HCT116 (cell line): ENCODE data around the gene AURKAIP1. TPM values are rescaled to one million over a fixed set of nuclear protein-coding genes. Genes with fewer than 3 reads are reported as not detected.

Experiments
- ATAC-seq: fragments of 200-7000 bp; cut with Tn5 transposase; 2 replicates; pipeline ENCODE4 v1.9.1; 2020; ENCODE audit warnings: mild to moderate bottlenecking, moderate library complexity
- BruUV-seq: library from RNA; stranded (reverse); fragments of 400-500 nt; replicated peaks from 2 replicates; lab custom pipeline; 2021; lab: Mats Ljungman, UMichigan
- CTCF ChIA-PET: fragments of 300-600 bp; sonication (Branson Sonifier 250); formaldehyde crosslinking; loops from one replicate; lab custom pipeline; 2021; ENCODE audit warnings: antibody characterized with exemption; lab: Charles Lee
- POLR2A ChIA-PET: fragments of 300-600, 350-600 bp; sonication (Branson Sonifier 250); formaldehyde crosslinking; loops from one replicate; lab custom pipeline; 2021; ENCODE audit warnings: antibody characterized with exemption; lab: Charles Lee
- RAD21 ChIA-PET, 2 experiments: fragments of 300-600 bp; sonication (Branson Sonifier 250); formaldehyde crosslinking; loops; one replicate each; lab custom pipeline; 2023; ENCODE audit warnings: low total read pairs in 2 of 2; ENCODE audit not compliant: uncharacterized antibody in 2 of 2, unreplicated experiment in 2 of 2, low non-redundant PET in 1 of 2; lab: Charles Lee
- DNase-seq: peaks from one replicate; pipeline ENCODE4 v3.0.0-alpha.2; 2010; ENCODE audit warnings: low read depth, low spot score
- H2AFZ ChIP-seq: fragments of 200-600 bp; shearing (Covaris generic), sonication (generic); 2 replicates; pipeline ENCODE4 v1.6.1; 2017; ENCODE audit warnings: low read depth, mixed run types, mixed read lengths, antibody characterized with exemption, low read length; ENCODE audit not compliant: poor library complexity, severe bottlenecking
- H3K27ac ChIP-seq: 2 replicates; pipeline ENCODE4 v1.5.1; 2012; ENCODE audit warnings: low read depth, low read length
- H3K27me3 ChIP-seq: fragments of 200-600 bp; sonication (generic); 2 replicates; pipeline ENCODE4 v1.6.1; 2016; ENCODE audit warnings: mixed run types, low read length, mixed read lengths; ENCODE audit not compliant: insufficient read depth
- H3K36me3 ChIP-seq, 2 experiments: fragments of 200-500 bp in 1 of 2; fragments of 200-600 bp in 1 of 2; sonication (Bioruptor generic) in 1 of 2; sonication (generic) in 1 of 2; 2 replicates each; pipeline versions ENCODE4 v1.5.1 to v1.6.1; 2014 to 2016; ENCODE audit warnings: low read length in 2 of 2, inconsistent platforms in 1 of 2, mixed read lengths in 1 of 2, mixed run types in 1 of 2; ENCODE audit not compliant: insufficient read depth in 2 of 2, control insufficient read depth in 1 of 2
- H3K4me1 ChIP-seq, 2 experiments: fragments of 200-600 bp in 1 of 2; sonication (generic) in 1 of 2; 2 replicates each; pipeline versions ENCODE4 v1.5.1 to v1.6.1; 2012 to 2017; ENCODE audit warnings: low read length in 2 of 2, inconsistent platforms in 1 of 2, mild to moderate bottlenecking in 1 of 2, mixed read lengths in 1 of 2, mixed run types in 1 of 2, moderate library complexity in 1 of 2; ENCODE audit not compliant: insufficient read depth in 2 of 2, control insufficient read depth in 1 of 2
- H3K4me2 ChIP-seq: fragments of 200-600 bp; sonication (generic); 2 replicates; pipeline ENCODE4 v1.6.1; 2017; ENCODE audit warnings: mixed run types, low read length, mixed read lengths
- H3K4me3 ChIP-seq, 2 experiments: fragments of 200-600 bp in 1 of 2; sonication (generic) in 1 of 2; replicated peaks in 1 of 2; 2 replicates each; pipeline ENCODE4 v1.5.1; 2011 to 2016; ENCODE audit warnings: low read length in 2 of 2, control low read depth in 1 of 2, low read depth in 1 of 2, mild to moderate bottlenecking in 1 of 2, mixed read lengths in 1 of 2, mixed run types in 1 of 2
- H3K79me2 ChIP-seq: fragments of 200-600 bp; sonication (generic); 2 replicates; pipeline ENCODE4 v1.6.1; 2017; ENCODE audit warnings: mild to moderate bottlenecking, mixed run types, low read length, moderate library complexity, mixed read lengths; ENCODE audit not compliant: insufficient read depth
- H3K9ac ChIP-seq: fragments of 200-600 bp; sonication (generic); 2 replicates; pipeline ENCODE4 v1.6.1; 2016; ENCODE audit warnings: low read length, mixed read lengths
- H3K9me2 ChIP-seq: fragments of 200-600 bp; sonication (generic), shearing (Covaris generic); 2 replicates; pipeline ENCODE4 v1.6.1; 2017; ENCODE audit warnings: mixed run types, mild to moderate bottlenecking, moderate library complexity; ENCODE audit not compliant: insufficient read depth
- H3K9me3 ChIP-seq, 2 experiments: fragments of 200-500 bp in 1 of 2; fragments of 200-600 bp in 1 of 2; sonication (Bioruptor generic) in 1 of 2; sonication (generic) in 1 of 2; 2 replicates each; pipeline ENCODE4 v1.6.1; 2014 to 2017; ENCODE audit warnings: low read length in 2 of 2, mixed read lengths in 2 of 2, inconsistent platforms in 1 of 2, low read depth in 1 of 2, mild to moderate bottlenecking in 1 of 2, mixed run types in 1 of 2, moderate library complexity in 1 of 2; ENCODE audit not compliant: control insufficient read depth in 1 of 2, insufficient read depth in 1 of 2
- H4K20me1 ChIP-seq: fragments of 200-600 bp; sonication (generic), shearing (Covaris generic); 2 replicates; pipeline ENCODE4 v1.6.1; 2017; ENCODE audit warnings: mixed run types, mild to moderate bottlenecking, moderate library complexity; ENCODE audit not compliant: insufficient read depth
- CTCF ChIP-seq, 3 experiments: fragments of 200-600 bp in 1 of 3; sonication (generic) in 1 of 3; IDR thresholded peaks in 2 of 3; conservative IDR thresholded peaks in 1 of 3; 2 replicates each; pipeline ENCODE4 v1.5.1; 2012 to 2017; ENCODE audit warnings: low read depth in 2 of 3, low read length in 2 of 3, antibody characterized with exemption in 1 of 3, borderline replicate concordance in 1 of 3, control low read depth in 1 of 3, mild to moderate bottlenecking in 1 of 3, mixed read lengths in 1 of 3, mixed run types in 1 of 3, moderate library complexity in 1 of 3; ENCODE audit not compliant: insufficient read depth in 1 of 3
- EGR1 ChIP-seq: IDR thresholded peaks from 2 replicates; pipeline ENCODE4 v1.6.1; 2012; ENCODE audit warnings: low read depth
- ELF1 ChIP-seq: IDR thresholded peaks from 2 replicates; pipeline ENCODE4 v1.6.1; 2012; ENCODE audit warnings: low read depth, borderline replicate concordance
- EZH2phosphoT487 ChIP-seq: fragments of 200-600 bp; IDR thresholded peaks from 2 replicates; pipeline ENCODE4 v1.6.1; 2018; ENCODE audit warnings: antibody characterized with exemption, borderline replicate concordance
- FOSL1 ChIP-seq: IDR thresholded peaks from 2 replicates; pipeline ENCODE4 v1.6.1; 2012; ENCODE audit warnings: low read depth
- POLR2A ChIP-seq: IDR thresholded peaks from 2 replicates; pipeline ENCODE4 v1.7.0; 2011; ENCODE audit warnings: borderline replicate concordance; ENCODE audit not compliant: insufficient read depth, insufficient read length; ENCODE audit errors: extremely low read depth
- POLR2AphosphoS5 ChIP-seq: IDR thresholded peaks from 2 replicates; pipeline ENCODE4 v1.6.1; 2011; ENCODE audit warnings: mild to moderate bottlenecking, low read depth, low read length, moderate library complexity
- RAD21 ChIP-seq: IDR thresholded peaks from 2 replicates; pipeline ENCODE4 v1.6.1; 2012; ENCODE audit warnings: low read depth, mild to moderate bottlenecking
- SRF ChIP-seq: IDR thresholded peaks from 2 replicates; pipeline ENCODE4 v1.6.1; 2012; ENCODE audit warnings: low read depth
- ZNF274 ChIP-seq: fragments of 200-500 bp; sonication (Bioruptor generic); IDR thresholded peaks from 2 replicates; pipeline ENCODE4 v1.6.1; 2014; ENCODE audit warnings: mild to moderate bottlenecking, low read depth, low read length, inconsistent platforms
- intact Hi-C: fragments of 100-400 bp; cut with micrococcal nuclease; formaldehyde crosslinking; loops from 2 replicates; pipeline ENCODE4 v1.10.0; 2022
- total RNA-seq: library from RNA; stranded (reverse); gene quantifications from one replicate; pipeline ENCODE4 v1.2.1, GENCODE V29; 2021; ENCODE audit not compliant: unreplicated experiment
- TF ChIP-seq, protein P1 (sequence below): IDR thresholded peaks from 2 replicates; pipeline ENCODE4 v1.6.1; 2011; ENCODE audit warnings: mild to moderate bottlenecking, low read length, moderate library complexity; ENCODE audit not compliant: insufficient replicate concordance; ENCODE audit errors: extremely low read depth

AURKAIP1 gene
- total RNA-seq, 1 experiment from 2014 or later = 200 TPM

DNA sequence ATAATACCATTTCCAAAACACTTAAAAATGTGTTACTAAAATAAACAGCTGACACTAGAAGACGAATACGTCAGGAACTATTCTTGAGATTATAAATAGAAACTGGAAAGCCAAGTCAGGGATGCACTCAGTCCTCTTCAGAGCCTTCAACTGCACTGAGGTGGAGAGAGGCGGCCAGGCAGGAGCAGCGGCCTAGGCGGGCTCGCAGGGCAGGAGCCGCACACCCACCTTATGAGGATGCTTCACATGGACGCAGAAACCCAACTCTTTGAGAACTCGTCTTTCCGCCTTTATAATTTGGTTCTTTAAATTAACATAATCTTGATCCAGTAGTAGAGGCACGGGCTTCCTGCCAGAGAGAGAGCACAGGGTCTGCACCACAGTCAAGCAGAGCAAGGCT, 20.2 kb upstream of the AURKAIP1 start:
- Histone ChIP-seq H2AFZ (no peak overlapping the region), H3K9ac (no peak overlapping the region), H3K27me3 (no peaks in the 10 kb centered on the region), H3K9me3 (no peaks in the 10 kb centered on the region), H3K4me1 (peaks cover 0 to 14% of the 10 kb centered on the region in 2 experiments; a peak in 3 of 4 replicates), H3K9me2 (no peaks in the 10 kb centered on the region), H3K27ac (no peak overlapping the region), H3K4me2 (no peak overlapping the region), H3K79me2 (peaks cover 95% of the 10 kb centered on the region), H4K20me1 (peaks cover 12% of the 10 kb centered on the region; the same call in 1 of the 2 replicates), H3K36me3 (peaks cover 49 to 64% of the 10 kb centered on the region in 2 experiments), H3K4me3 (no peak overlapping the region)
- intact Hi-C loops = no loop called here
- ATAC-seq = no peak
- TF ChIP-seq SRF = no peak
- TF ChIP-seq, protein P1, sequence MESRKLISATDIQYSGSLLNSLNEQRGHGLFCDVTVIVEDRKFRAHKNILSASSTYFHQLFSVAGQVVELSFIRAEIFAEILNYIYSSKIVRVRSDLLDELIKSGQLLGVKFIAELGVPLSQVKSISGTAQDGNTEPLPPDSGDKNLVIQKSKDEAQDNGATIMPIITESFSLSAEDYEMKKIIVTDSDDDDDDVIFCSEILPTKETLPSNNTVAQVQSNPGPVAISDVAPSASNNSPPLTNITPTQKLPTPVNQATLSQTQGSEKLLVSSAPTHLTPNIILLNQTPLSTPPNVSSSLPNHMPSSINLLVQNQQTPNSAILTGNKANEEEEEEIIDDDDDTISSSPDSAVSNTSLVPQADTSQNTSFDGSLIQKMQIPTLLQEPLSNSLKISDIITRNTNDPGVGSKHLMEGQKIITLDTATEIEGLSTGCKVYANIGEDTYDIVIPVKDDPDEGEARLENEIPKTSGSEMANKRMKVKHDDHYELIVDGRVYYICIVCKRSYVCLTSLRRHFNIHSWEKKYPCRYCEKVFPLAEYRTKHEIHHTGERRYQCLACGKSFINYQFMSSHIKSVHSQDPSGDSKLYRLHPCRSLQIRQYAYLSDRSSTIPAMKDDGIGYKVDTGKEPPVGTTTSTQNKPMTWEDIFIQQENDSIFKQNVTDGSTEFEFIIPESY = no peak
- no peak for TF ChIP-seq CTCF (IDR thresholded peaks at IDR 0.05 in 2 of 3, conservative IDR thresholded peaks at IDR 0.05 in 1 of 3; ENCODE audit: borderline replicate concordance in 1 of 3, insufficient read depth in 1 of 3, low read depth in 2 of 3, low read length in 2 of 3)
- no peak for TF ChIP-seq FOSL1
- no peak for TF ChIP-seq POLR2A
- no peak for TF ChIP-seq EZH2phosphoT487
- no peak for TF ChIP-seq EGR1
- TF ChIP-seq POLR2AphosphoS5 = no peak
- no peak for TF ChIP-seq ZNF274
- TF ChIP-seq RAD21 = no peak
- TF ChIP-seq ELF1 = no peak
- BruUV-seq = no TSS peak
- ChIA-PET CTCF (no interaction called here), RAD21 (no interaction called here), POLR2A (no interaction called here)
- no peak for DNase-seq
